GM12873 (cell line): ENCODE results near the gene BOD1L1.

Experiments
- CTCF ChIP-seq: IDR thresholded peaks from 2 replicates; pipeline ENCODE4 v1.5.1; 2012; ENCODE audit warnings: low read depth, mild to moderate bottlenecking, moderate library complexity, low read length, control low read depth; ENCODE audit not compliant: insufficient read depth; ENCODE audit errors: missing control alignments

The BOD1L1 gene

GRCh38 chr4:13656569-13657405 is 29.3 kb upstream of the BOD1L1 start:
- TF ChIP-seq CTCF = peak; percentile 75

- TF ChIP-seq CTCF = peak; percentile 88
These were observed 26.8 kb upstream of the BOD1L1 start for GRCh38 chr4:13654162-13654797.

DNA sequence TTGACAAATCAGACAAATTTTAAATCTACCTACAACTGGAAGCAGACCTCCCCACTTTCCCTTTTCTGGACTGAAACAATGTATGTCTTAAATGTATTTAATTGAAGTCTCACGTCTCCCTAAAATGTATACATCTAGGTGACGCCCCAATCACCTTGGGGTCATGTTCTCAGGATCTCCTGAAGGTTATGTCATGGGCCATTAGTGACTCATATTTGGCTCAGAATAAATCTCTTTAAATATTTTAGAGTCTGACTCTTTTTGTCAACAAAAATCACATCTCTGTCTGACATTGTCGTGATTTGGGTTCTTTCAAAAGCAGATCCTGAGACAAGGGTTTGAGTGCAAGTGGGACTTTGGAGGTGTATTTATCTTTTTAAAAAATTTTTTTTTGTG is 26.2 kb upstream of the BOD1L1 start:
- TF ChIP-seq CTCF = no peak

DNA sequence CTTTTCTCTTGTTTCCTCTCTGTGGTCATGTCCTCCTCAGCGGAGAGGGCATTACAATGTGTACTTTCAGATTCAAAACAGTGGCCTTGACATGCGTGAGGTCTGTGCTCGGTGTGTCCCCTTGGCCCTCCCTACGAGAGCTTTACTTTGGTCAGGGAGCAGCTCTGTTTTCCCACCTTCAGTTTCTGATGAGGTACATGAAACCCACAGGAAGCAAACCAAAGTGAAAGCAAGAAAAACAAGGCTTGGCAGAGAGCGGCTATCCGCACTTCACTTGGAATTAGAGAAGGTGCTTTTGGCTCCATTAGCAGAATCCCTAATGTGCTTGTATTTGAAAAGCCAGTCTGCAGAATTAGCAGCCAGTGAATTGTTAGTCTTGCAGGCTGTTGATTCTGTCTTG is 19.5 kb upstream of the BOD1L1 start:
- TF ChIP-seq CTCF = no peak

- peak; percentile 27 for TF ChIP-seq CTCF
These were observed 17.6 kb upstream of the BOD1L1 start for GRCh38 chr4:13645075-13645474.

DNA sequence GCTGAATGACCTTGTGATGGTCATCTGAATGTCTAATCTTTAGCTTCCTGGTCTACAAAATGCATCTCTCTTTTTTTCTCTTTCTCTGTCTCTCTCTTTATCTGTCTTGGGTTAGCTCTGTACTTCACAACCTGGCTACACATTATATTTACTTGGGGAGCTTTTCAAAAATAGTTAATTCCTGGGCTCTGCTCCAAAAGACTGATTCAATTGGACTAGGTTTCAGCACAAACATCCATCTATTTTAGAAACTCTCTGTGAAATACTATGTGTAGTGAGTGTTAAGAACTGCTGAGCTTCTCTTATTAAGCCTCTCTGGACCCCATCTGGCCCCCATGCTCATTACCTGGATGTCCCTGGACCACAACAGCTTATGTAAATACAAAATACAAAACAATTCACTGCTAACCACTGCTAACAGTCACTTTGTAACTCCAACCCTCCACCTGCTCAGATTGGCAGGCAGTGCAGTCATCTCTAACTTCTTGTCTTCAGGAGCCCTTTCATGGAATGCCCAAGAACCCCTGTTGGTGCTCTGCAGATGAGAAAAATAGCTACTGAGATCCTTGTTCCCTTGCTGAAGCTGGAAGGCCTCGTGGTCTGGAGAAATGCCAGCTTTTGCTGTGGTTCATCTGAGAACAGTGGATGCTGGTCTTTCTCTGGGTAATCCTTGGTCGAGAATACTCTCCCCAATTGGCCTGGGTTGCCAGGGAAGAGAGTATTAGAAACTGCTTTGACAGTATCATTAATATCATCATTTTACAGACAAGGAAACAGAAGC is 14.8 kb upstream of the BOD1L1 start:
- no peak for TF ChIP-seq CTCF

DNA sequence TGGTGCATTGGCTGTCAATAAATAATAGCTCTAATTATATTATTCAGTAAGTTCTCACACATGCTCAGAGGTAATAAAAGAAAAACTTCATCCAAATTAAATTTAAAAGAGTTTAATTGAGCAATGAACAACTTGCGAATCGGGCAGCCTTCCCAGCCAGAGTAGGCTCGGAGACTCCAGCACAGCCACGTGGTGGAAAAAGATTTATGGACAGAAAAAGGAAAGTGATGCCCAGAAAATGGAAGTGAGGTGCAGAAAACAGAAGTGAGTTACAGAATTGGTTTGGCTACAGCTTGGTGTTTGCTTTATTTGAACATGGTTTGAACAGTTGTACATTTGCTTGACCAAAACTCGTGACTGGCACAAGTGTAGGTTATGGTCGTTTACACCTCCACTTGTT is 13.6 kb upstream of the BOD1L1 start:
- no peak for TF ChIP-seq CTCF
